HG02610 (cell line): ENCODE results near the gene MRPL33.
A peak's percentile ranks its signal among the peaks of the same experiment; 100 is the strongest.
"Not testable (repeated sequence)": the region's sequence is repeated elsewhere in the genome, so short reads cannot be mapped to it uniquely, and the experiment has no call there.

Source experiments
- ATAC-seq: cut with Tn5 transposase; IDR thresholded peaks from one replicate; pipeline ENCODE4 v1.9.1; 2021; ENCODE audit warnings: mild to moderate bottlenecking, moderate library complexity; ENCODE audit not compliant: unreplicated experiment

The MRPL33 gene

DNA sequence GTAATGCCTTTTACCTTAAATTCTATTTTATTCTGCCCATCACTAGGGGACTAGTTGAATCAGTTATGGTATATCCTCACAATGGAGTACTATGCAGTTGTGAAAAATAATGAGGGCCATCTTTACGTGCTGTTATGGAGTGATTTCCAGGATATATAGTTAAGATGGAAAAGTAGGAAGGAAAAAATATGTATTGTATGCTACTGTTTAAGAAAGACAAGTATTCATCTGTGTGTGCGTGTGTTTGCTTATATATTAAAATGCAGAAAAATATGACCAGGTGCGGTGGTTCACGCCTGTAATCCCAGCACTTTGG is 32.5 kb upstream of the MRPL33 start:
- no peak for ATAC-seq

GRCh38 chr2:27741673-27742072 is 29.8 kb upstream of the MRPL33 start:
- no peak for ATAC-seq

DNA sequence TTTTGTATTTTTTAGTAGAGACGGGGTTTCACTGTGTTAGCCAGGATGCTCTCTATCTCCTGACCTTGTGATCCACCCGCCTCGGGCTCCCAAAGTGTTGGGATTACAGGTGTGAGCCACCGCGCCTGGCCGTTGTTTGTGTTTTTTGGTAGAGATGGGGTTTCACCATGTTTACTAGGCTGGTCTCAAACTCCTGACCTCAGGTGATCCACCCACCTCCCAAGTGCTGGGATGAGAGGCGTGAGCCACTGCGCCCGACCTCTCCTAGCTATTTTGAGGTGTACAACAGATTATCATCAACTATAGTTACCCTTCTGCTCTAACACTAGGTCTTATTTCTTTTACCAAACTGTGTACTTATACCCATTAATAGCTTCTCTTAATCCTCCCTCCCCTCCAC is 28.9 kb upstream of the MRPL33 start:
- ATAC-seq, result no peak

GRCh38 chr2:27745494-27745893 is 26.0 kb upstream of the MRPL33 start:
- ATAC-seq, result not testable (repeated sequence)

GRCh38 chr2:27746325-27746724 is 25.2 kb upstream of the MRPL33 start:
- ATAC-seq, result no peak

- no peak for ATAC-seq
Observed at GRCh38 chr2:27747827-27748352, 23.6 kb upstream of the MRPL33 start.

DNA sequence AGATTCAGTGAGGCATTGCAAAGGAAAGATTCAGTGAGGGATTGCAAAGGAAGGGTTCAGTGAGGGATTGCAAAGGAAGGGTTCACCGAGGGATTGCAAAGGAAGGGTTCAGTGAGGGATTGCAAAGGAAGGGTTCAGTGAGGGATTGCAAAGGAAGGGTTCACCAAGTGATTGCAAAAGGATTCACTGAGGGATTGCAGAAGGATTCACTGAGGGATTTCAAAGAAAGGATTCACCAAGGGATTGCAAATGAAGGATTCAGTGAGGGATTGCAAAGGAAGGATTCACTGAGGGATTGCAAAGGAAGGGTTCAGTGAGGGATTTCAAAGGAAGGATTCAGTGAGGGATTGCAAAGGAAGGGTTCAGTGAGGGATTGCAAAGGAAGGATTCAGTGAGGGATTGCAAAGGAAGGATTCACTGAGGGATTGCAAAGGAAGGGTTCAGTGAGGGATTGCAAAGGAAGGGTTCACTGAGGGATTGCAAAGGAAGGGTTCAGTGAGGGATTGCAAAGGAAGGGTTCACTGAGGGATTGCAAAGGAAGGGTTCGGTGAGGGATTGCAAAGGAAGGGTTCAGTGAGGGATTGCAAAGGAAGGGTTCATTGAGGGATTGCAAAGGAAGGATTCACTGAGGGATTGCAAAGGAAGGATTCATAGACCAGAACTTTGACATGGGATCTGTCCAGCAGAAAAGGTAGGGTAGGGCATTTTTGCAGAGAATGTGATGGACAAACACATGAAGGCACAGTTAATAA is 22.5 kb upstream of the MRPL33 start:
- not testable (repeated sequence) for ATAC-seq

- ATAC-seq, result no peak
Observed at GRCh38 chr2:27751377-27751776, 20.1 kb upstream of the MRPL33 start.

DNA sequence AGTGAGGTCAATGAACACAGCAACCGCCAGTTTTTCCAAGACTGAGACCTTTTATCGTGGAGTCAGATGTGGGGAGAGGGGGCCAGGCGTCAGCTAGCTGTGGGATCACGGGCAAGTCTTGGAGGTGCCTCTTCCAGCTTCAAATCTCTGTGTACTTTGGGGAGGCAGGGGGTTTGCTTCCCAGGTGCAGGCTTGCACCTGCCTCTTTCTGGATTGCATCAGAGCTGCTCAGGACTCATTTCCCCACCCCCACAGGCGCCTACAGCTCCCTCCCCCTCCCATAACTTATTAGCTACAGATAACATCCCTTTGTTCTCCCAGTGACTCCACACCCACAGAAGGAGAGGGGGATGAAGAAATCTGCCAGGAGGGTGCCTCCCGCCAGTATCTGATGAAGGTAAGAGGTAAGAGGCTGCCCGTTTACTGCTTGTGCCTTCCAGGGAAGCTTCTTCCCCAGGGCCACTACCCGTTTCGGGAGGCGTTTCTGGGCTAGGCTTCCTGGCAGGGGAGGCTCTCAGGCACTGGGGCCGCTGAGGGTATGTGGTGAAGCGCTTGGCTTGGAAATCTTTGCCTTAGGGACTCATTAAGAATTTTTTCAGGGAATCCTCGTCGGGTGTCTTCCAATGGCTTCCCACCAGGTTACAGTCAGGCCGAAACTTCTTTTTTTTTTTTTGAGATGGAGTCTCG is 18.8 kb upstream of the MRPL33 start:
- no peak for ATAC-seq

GRCh38 chr2:27754138-27754588 is 17.4 kb upstream of the MRPL33 start:
- ATAC-seq, result peak; percentile 64

- ATAC-seq, result no peak
Observed at GRCh38 chr2:27754831-27755230, 16.7 kb upstream of the MRPL33 start.

GRCh38 chr2:27756091-27756490 is 15.4 kb upstream of the MRPL33 start:
- ATAC-seq, result no peak

DNA sequence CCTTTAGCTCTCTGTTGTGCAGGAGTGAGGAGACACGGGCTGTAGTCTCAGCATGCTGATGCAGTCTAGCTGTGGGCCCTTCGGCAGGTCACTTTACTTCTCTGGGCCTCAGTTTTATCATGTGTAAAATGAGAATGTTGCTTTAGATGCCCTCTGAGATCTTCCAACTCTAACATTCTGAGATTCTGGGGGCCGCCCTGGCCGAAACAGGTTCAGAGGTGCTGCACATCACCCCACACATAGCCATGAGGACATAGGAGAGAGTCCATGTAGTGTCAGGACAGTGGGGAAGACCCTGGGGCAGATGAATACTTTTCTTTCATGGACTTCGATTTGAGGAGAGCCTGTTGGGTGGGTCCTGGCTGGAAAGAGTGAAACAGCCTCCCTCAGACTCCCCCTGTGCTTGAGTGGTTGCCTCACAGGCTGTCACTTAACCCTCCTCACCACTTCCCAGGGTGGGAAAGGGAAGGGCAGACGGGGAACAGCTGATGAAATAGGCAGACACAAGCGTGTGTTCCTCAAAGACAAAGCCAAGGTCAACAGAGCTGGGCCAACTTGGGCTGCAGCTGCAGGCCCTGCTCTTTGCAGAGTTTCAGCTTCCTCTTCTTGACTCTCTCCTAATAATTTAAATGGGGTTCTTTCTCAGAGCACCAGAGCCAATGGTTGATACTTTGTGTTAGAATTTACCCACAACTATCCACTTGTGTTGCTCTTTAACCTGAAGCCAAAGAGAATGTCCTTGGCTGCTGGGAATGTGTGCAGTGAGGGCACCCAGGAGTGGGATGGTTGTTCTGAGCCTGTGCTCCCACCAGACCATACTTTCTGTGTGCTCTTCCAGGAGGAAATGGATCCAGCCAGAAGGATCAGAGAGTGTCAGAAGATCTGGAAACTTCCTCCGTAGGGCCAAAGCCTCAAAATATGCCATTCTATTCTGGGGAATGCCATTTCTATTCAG is 14.7 kb upstream of the MRPL33 start:
- no peak for ATAC-seq

DNA sequence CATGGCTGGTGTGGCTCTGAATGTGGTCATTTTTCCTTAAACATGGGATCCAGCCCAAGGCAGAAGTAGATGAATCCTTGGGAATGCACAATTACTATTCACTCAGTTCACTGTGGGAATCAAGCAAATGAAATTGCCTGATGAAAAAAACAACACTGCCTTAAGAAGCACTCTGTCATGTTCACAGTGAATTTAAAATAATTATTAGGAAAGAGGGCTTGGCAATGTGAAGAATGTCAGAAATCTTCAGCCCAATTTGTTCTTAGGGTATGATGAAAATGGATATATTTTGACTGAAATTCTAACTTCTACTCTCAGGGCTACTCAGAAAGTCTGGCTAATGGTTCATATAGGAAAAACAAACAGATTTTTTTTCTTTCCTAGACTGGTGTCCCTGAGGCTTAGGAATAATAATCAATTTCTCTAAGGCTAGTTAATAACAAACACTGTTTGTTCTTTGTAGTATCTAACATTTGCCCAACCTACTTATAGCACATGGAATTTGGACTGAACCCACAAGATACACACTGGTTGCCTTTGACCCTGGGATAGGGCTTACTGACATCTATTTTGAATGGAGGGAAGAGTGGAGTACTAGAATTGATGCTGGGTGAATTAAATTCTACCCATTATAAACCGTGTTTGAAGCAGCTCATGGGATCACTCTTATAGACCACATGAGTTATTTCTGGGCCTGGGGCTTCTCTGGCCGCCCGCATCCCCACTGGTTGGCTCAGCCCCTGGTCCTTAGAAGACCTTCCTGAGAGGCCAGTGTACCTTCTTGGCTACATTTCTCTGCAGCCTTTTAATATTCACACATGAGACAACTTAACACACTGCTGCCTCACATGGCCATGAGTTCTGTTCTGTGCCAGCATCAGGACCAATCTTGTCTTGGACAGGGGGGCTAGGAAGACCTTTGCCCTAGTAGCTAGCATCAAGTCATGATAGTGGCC is 8.3 kb upstream of the MRPL33 start:
- no peak for ATAC-seq

GRCh38 chr2:27763907-27764267 is 7.6 kb upstream of the MRPL33 start:
- ATAC-seq, result no peak

- not testable (repeated sequence) for ATAC-seq
Observed at GRCh38 chr2:27764526-27764925, 7.0 kb upstream of the MRPL33 start.

- ATAC-seq, result no peak
Observed at GRCh38 chr2:27765621-27766286, 5.8 kb upstream of the MRPL33 start.

GRCh38 chr2:27766287-27766661 is 5.2 kb upstream of the MRPL33 start:
- ATAC-seq, result no peak

GRCh38 chr2:27771202-27771547 is 344 bp upstream of the MRPL33 start:
- ATAC-seq, result peak; percentile 20

- no peak for ATAC-seq
Observed at GRCh38 chr2:27772804-27773203, 1.3 kb downstream of the MRPL33 start.
